Calu3 (cell line): ENCODE data around the gene KLHDC8A. TPM values are rescaled to one million over a fixed set of nuclear protein-coding genes. Genes with fewer than 3 reads are reported as not detected.

Experiments
- BruUV-seq: library from RNA; stranded (reverse); fragments of 400-500 nt; replicated peaks from 2 replicates; lab custom pipeline; 2021; lab: Mats Ljungman, UMichigan
- CTCF ChIA-PET: fragments of 300-600 bp; sonication (Branson Sonifier 250); formaldehyde crosslinking; loops from one replicate; lab custom pipeline; 2022; ENCODE audit warnings: antibody characterized with exemption; lab: Charles Lee
- DNase-seq: peaks from one replicate; pipeline ENCODE4 v3.0.0; 2022
- H3K27ac Mint-ChIP-seq: one replicate; pipeline ENCODE4 v1.8.0; 2022; ENCODE audit warnings: mixed read lengths; ENCODE audit not compliant: unreplicated experiment
- H3K27me3 Mint-ChIP-seq: one replicate; pipeline ENCODE4 v1.8.0; 2022; ENCODE audit warnings: mixed read lengths; ENCODE audit not compliant: unreplicated experiment
- H3K36me3 Mint-ChIP-seq: one replicate; pipeline ENCODE4 v1.8.0; 2022; ENCODE audit warnings: mild to moderate bottlenecking, moderate library complexity, mixed read lengths; ENCODE audit not compliant: insufficient read depth, unreplicated experiment
- H3K4me1 Mint-ChIP-seq: one replicate; pipeline ENCODE4 v1.8.0; 2022; ENCODE audit warnings: mild to moderate bottlenecking, low read depth, mixed read lengths; ENCODE audit not compliant: unreplicated experiment
- H3K4me3 Mint-ChIP-seq: one replicate; pipeline ENCODE4 v1.8.0; 2022; ENCODE audit warnings: mild to moderate bottlenecking, low read depth, moderate library complexity, mixed read lengths; ENCODE audit not compliant: unreplicated experiment
- H3K9me3 Mint-ChIP-seq: one replicate; pipeline ENCODE4 v1.8.0; 2022; ENCODE audit warnings: low read depth, mixed read lengths; ENCODE audit not compliant: unreplicated experiment
- intact Hi-C: fragments of 100-400 bp; cut with micrococcal nuclease; formaldehyde crosslinking; loops from one replicate; pipeline ENCODE4 v1.10.0; 2022; ENCODE audit not compliant: unreplicated experiment
- total RNA-seq: library from RNA; stranded (reverse); gene quantifications from 2 replicates; pipeline ENCODE4 v1.2.3, GENCODE V29; 2022
- TF ChIP-seq, protein P1 (sequence below): fragments of 200-600 bp; IDR thresholded peaks from one replicate; pipeline ENCODE4 v1.8.0; 2022; ENCODE audit warnings: antibody characterized with exemption; ENCODE audit not compliant: unreplicated experiment

KLHDC8A gene
- total RNA-seq, 1 experiment from 2014 or later: not detected

DNA sequence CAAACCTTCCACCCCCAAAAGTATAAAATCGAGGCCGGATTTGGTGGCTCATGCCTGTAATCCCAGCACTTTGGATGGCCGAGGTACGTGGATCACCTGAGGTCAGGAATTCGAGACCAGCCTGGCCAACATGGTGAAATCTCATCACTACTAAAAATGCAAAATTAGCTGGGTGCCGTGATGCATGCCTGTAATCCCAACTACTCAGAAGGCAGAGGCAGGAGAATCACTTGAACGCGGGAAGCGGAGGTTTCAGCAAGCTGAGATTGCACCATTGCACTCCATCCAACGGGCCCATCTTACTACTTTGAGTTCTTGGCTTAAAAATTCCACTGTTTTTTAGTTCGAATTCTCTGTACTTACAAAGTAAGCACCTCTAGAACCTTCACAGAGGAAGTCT, 11.0 kb downstream of the KLHDC8A start:
- Mint-ChIP-seq H3K4me1 (peaks cover 11% of the 10 kb centered on the region), H3K9me3 (no peaks in the 10 kb centered on the region), H3K27ac (no peak overlapping the region), H3K4me3 (no peak overlapping the region), H3K36me3 (no peaks in the 10 kb centered on the region), H3K27me3 (peaks cover 60% of the 10 kb centered on the region)
- TF ChIP-seq, protein P1, sequence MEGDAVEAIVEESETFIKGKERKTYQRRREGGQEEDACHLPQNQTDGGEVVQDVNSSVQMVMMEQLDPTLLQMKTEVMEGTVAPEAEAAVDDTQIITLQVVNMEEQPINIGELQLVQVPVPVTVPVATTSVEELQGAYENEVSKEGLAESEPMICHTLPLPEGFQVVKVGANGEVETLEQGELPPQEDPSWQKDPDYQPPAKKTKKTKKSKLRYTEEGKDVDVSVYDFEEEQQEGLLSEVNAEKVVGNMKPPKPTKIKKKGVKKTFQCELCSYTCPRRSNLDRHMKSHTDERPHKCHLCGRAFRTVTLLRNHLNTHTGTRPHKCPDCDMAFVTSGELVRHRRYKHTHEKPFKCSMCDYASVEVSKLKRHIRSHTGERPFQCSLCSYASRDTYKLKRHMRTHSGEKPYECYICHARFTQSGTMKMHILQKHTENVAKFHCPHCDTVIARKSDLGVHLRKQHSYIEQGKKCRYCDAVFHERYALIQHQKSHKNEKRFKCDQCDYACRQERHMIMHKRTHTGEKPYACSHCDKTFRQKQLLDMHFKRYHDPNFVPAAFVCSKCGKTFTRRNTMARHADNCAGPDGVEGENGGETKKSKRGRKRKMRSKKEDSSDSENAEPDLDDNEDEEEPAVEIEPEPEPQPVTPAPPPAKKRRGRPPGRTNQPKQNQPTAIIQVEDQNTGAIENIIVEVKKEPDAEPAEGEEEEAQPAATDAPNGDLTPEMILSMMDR: no peak
- no peak for DNase-seq
- CTCF ChIA-PET: no interaction called here
- intact Hi-C loops: no loop called here
- no TSS peak for BruUV-seq

DNA sequence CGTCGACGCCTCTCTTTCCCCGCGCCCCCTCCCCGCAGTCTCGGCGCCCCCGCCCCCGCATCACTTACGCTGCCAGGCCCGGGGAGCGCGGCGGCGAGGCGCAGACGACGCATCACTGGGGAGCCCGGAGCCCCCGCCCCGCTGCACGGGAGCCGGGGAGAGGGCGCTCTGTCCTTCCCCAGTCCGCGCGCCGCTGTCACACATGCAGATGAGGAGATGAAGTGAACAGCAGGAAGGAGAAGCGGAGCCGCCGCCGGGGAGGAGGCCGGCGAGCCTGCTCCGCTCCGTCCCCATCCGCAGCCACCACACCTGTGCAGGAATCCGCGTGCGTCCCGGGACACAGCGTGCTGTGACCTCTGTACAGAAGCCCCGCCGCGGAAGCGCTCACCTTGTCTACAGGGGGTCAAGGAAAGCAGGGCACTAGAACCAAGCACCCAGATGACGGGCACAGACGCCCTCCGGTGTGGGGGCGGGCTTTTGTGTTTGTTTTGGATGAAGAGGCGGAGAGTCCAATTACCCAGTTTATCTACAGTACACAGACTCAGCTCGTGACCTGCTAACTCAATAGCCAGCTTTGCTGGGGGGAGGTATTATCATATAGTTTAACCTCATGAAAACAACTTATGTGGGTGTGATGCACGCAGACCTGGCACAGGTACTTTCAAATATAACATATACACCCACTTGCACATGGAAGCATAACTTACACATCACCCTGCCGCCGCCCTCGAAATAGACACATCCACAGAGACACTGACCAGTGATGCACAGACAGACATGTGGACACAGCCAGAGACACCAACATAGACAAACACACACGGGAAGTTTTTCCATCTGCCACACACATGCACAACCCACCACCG, 12.4 kb downstream of the KLHDC8A start:
- peak; percentile 50 for DNase-seq
- peaks cover 11% of the 10 kb centered on the region for H3K4me1 Mint-ChIP-seq
- no peaks in the 10 kb centered on the region for H3K9me3 Mint-ChIP-seq
- TF ChIP-seq, protein P1: no peak
- peak overlapping the region; percentile 75 for H3K4me3 Mint-ChIP-seq
- BruUV-seq: no TSS peak
- CTCF ChIA-PET: no interaction called here
- no peaks in the 10 kb centered on the region for H3K36me3 Mint-ChIP-seq
- intact Hi-C loops: no loop called here
- no peak overlapping the region for H3K27ac Mint-ChIP-seq
- H3K27me3 Mint-ChIP-seq: peaks cover 60% of the 10 kb centered on the region

DNA sequence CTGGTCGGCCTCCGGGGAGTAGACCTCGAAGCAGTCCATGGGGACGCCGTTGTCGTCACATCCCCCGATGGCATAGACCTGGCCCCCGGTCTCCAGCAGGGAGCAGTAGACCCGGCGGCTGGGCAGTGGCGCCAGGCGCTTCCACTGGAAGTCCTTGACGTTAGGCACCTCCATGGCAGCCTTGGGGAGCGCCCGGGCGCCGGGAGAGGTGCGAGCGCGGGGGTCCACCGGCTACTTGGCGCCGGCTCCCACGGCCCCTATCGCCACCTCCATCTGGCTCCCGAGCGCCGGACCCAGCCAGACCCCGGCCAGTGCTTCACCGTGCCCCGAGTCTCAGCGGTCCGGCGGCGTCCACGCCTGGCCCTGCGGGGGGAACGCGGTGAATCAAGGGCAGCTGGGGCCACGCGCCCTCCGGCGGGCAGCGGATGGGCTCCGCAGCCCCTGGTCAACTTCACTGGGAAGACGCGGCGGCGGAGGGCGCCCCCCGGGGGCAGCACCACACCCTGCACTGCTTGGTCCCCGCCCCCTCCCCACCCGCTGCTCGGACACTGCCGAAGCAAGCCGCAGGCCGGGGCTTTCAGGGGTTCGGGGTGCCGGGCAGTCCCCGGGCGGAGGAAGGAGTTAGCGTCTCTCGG, 13.2 kb downstream of the KLHDC8A start:
- TF ChIP-seq, protein P1: no peak
- CTCF ChIA-PET: no interaction called here
- H3K27ac Mint-ChIP-seq: no peak overlapping the region

DNA sequence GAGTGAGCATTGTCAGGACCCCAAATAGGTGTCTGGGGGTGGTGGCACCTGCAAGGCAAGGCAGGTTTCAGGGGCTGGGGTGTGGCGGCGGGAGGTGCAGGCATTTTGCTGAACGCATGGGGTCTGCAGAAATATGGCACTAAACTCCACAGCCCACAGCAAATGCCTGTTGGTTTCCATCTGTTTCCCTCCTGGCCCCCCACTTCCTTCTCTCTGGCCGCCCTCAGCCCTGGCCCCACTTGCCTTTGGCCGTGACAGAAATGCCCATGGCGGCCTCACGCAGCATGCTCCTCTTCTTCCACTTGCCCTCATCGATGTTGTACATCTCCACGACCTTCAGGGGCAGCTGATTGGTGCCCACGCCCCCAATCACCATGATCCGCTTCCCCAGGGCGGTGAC, 13.7 kb downstream of the KLHDC8A start:
- peaks cover 72% of the 10 kb centered on the region for H3K27me3 Mint-ChIP-seq
- CTCF ChIA-PET: no interaction called here
- TF ChIP-seq, protein P1: no peak
- peaks cover 11% of the 10 kb centered on the region for H3K4me1 Mint-ChIP-seq
- BruUV-seq: no TSS peak
- DNase-seq: no peak
- no peak overlapping the region for H3K4me3 Mint-ChIP-seq
- intact Hi-C loops: no loop called here
- no peak overlapping the region for H3K27ac Mint-ChIP-seq
- H3K9me3 Mint-ChIP-seq: no peaks in the 10 kb centered on the region
- H3K36me3 Mint-ChIP-seq: no peaks in the 10 kb centered on the region

More for the DNA sequence above, 13.2 kb downstream of the KLHDC8A start:
- Mint-ChIP-seq H3K27me3 (peaks cover 67% of the 10 kb centered on the region), H3K4me1 (peaks cover 11% of the 10 kb centered on the region), H3K36me3 (no peaks in the 10 kb centered on the region), H3K4me3 (peak overlapping the region; percentile 75), H3K9me3 (no peaks in the 10 kb centered on the region)
- intact Hi-C loops: no loop called here
- DNase-seq: no peak
- no TSS peak for BruUV-seq
